Endothelial cell of umbilical vein (primary cell): ENCODE results near the gene UNC5C.

ENCODE experiments used
- CTCF ChIP-seq, 2 donors: IDR thresholded peaks; 1 replicate in 1 of 2; 2 replicates in 1 of 2; pipeline ENCODE4 v1.5.1; 2011; ENCODE audit warnings: low read length in 2 of 2, mild to moderate bottlenecking in 2 of 2, moderate library complexity in 2 of 2, control low read depth in 1 of 2, inconsistent platforms in 1 of 2, low read depth in 1 of 2; ENCODE audit not compliant: insufficient read depth in 1 of 2; ENCODE audit errors: extremely low read depth in 1 of 2
- POLR2A ChIP-seq: IDR thresholded peaks from 2 replicates; pipeline ENCODE4 v1.6.1; 2012; ENCODE audit warnings: low read depth, mild to moderate bottlenecking, control low read depth, low read length
- POLR2AphosphoS5 ChIP-seq: IDR thresholded peaks from 2 replicates; pipeline ENCODE4 v1.6.1; 2012; ENCODE audit warnings: low read depth, mild to moderate bottlenecking, control low read depth, low read length, moderate library complexity; ENCODE audit not compliant: insufficient read depth

- TF ChIP-seq CTCF (IDR thresholded peaks at IDR 0.05; ENCODE audit: extremely low read depth in 1 of 2, insufficient read depth in 1 of 2, low read depth in 1 of 2, low read length in 2 of 2) (no peak), POLR2A (no peak), POLR2AphosphoS5 (no peak)
Observed at GRCh38 chr4:95197353-95197752, 351.4 kb downstream of the UNC5C start.
